ENCODE results near the gene SUCLG1.
A peak's percentile ranks its signal among the peaks of the same experiment; 100 is the strongest.
"Not testable (repeated sequence)": the region's sequence is repeated elsewhere in the genome, so short reads cannot be mapped to it uniquely, and the experiment has no call there.

The SUCLG1 gene

DNA sequence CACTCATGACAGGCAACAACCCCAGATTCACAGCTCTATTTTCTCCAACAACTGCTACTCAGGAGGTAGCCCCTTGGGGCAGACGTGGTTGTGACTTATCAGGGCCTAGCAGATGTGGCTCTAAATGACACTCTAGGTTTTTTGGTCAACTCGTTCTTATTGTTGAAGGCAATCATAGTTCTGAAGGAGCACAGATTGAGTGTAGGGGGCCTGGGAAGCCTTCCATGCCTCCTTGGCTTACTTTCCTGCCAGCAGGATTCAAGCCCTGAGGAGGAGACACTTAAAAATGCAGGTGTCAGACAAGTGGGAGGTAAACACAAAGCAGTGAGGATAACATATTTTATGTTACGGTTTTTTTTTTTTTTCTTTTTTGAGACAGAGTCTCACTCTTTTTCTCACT lies 23.5 kb upstream of the SUCLG1 start:
- TF ChIP-seq, protein P1, sequence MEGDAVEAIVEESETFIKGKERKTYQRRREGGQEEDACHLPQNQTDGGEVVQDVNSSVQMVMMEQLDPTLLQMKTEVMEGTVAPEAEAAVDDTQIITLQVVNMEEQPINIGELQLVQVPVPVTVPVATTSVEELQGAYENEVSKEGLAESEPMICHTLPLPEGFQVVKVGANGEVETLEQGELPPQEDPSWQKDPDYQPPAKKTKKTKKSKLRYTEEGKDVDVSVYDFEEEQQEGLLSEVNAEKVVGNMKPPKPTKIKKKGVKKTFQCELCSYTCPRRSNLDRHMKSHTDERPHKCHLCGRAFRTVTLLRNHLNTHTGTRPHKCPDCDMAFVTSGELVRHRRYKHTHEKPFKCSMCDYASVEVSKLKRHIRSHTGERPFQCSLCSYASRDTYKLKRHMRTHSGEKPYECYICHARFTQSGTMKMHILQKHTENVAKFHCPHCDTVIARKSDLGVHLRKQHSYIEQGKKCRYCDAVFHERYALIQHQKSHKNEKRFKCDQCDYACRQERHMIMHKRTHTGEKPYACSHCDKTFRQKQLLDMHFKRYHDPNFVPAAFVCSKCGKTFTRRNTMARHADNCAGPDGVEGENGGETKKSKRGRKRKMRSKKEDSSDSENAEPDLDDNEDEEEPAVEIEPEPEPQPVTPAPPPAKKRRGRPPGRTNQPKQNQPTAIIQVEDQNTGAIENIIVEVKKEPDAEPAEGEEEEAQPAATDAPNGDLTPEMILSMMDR (conservative IDR thresholded peaks at IDR 0.05; ENCODE audit: low read depth, low read length) = no peak
- no peak for DNase-seq (ENCODE audit: low read depth)
- H3K4me3 ChIP-seq (ENCODE audit: low read depth, low read length) = no peak overlapping the region

DNA sequence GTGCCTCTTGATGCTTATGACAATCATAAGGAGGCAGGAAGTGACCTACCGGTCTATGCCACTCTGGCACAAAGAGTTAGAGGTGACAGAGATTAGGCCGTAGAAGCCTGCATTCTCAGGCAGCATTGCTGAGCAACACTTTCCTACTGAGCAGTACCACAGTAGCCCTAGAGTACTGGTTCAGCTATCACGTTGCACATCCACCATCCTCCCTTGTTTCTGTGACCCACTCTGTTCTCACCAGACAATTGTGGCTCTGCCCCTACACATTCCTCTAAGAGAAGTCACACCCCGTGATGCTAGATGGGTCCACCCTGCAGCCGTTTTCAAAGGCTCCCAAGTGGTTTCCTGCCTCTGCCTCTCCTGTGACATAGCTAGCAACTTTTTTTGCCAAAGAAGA lies 22.6 kb upstream of the SUCLG1 start:
- no peak overlapping the region for H3K4me3 ChIP-seq (ENCODE audit: low read depth, low read length)
- DNase-seq (ENCODE audit: low read depth) = peak; percentile 59
- TF ChIP-seq, protein P1 (conservative IDR thresholded peaks at IDR 0.05; ENCODE audit: low read depth, low read length) = no peak

DNA sequence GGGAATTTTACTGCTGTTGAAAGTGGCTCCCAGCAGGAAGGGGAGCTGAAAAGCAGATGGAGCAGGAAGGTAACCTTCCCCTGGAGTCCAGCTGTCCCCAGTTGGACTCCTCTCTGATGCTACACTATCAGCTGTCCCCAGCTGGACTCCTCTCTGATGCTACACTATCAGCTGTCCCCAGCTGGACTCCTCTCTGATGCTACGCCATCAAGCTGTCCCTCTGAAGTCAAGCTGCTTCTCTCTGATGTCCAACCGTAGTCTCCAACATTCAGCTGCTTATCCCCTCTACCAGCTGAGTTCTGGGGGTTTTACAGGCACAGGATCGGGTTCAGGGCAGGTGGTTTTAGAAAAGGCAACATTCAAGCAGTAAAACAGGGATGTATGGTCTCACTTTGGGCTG lies 19.8 kb upstream of the SUCLG1 start:
- no peak for DNase-seq (ENCODE audit: low read depth)
- TF ChIP-seq, protein P1 (conservative IDR thresholded peaks at IDR 0.05; ENCODE audit: low read depth, low read length) = no peak
- H3K4me3 ChIP-seq (ENCODE audit: low read depth, low read length) = no peak overlapping the region

DNA sequence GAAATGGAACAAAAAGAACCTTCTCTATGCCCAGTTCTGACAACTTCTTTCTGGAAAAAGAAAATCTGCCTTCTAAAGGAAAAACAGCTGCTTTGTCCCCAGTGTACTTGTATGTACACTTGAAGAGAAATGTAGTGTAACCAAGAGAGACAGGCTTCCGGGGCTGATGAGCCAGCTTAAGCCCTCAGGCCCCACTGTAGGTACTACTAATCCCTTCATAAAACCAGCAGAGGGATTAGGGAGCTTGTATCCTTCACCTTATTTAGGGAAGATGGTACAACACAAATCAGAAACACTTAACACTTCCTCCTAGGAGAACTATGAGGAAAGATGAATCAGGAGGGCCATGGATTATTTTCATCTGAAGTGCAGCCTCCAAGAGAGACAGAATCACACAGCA lies 18.8 kb upstream of the SUCLG1 start:
- TF ChIP-seq, protein P1 (conservative IDR thresholded peaks at IDR 0.05; ENCODE audit: low read depth, low read length) = no peak
- H3K4me3 ChIP-seq (ENCODE audit: low read depth, low read length) = no peak overlapping the region
- DNase-seq (ENCODE audit: low read depth) = no peak

DNA sequence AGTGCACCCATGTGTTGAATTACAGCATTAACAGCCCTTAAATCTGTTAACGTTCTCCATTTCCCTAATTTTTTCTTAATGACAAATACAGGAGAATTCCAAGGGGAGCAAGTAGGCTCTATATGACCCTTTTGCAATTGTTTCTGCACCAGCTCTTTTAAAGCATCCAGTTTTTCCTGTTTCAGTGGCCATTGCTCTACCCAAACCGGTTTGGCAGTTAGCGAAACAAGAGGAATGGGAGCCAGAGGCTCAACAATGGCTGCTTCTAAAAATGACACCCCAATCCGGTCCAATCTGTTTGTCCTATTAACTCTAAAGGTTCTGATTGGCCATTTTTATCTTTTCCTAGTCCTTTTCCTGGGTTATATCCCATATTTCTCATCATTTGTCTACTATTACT lies 15.1 kb upstream of the SUCLG1 start:
- DNase-seq (ENCODE audit: low read depth) = no peak
- TF ChIP-seq, protein P1 (conservative IDR thresholded peaks at IDR 0.05; ENCODE audit: low read depth, low read length) = no peak
- H3K4me3 ChIP-seq (ENCODE audit: low read depth, low read length) = no peak overlapping the region

DNA sequence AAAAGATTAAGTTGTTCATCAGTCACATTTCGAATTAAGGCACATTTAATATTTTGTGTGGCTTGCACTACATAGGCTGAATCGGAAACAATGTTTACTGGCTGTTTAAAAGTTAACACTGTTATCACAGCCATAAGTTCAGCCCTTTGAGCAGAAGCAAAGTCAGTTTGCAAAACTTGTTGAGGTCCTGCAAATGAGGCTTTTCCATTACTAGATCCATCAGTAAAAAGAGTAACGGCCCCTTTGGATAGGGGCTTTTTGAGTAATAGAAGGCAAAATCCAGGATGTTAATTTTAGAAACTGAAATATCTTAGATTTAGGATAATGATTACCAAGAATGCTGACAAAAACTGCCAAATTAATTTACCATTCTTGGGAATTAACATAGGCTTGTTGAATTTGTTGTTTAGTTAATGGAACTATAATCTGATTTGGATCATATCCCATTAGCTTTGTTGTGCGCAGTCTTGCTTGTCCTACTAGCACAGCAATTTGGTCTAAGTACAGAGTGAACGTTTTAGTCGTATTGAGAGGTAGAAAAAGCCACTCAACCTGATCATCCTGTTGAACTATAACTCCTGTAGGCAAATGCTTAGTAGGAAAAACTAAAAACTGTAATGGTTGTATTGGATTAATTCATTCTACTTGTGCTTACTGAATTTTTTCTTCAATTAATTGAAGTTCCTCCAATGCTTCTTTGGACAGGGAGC lies 13.9 kb upstream of the SUCLG1 start:
- TF ChIP-seq, protein P1 (conservative IDR thresholded peaks at IDR 0.05; ENCODE audit: low read depth, low read length) = no peak
- H3K4me3 ChIP-seq (ENCODE audit: low read depth, low read length) = no peak overlapping the region
- DNase-seq (ENCODE audit: low read depth) = no peak

DNA sequence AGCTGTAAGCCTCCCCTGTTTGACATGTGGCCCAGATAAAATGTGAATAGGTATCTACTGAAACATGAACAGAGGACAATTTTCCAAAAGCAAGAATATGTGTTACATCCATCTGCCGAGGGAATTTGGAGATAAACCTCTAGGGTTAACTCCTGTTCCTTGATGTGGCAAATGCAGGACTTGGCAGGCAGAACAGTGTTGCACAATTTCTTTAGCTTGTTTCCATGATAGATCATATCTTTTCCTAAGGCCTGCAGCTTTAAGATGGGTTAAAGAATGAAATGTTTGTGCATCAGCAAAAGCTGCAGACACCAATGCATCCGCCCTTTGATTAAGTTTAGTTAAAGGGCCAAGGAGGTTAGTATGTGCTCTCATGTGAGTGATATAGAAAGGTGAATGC lies 13.3 kb upstream of the SUCLG1 start:
- DNase-seq (ENCODE audit: low read depth) = peak; percentile 59
- not testable (repeated sequence) for H3K4me3 ChIP-seq (ENCODE audit: low read depth, low read length)
